ENCODE results near the gene AGO4. TPM values are rescaled to one million over a fixed set of nuclear protein-coding genes. Genes with fewer than 3 reads are reported as not detected.

The AGO4 gene
- total and polyA plus RNA-seq, 2 of the 8 experiments (the other 6 are each of a cell fraction or from before 2014, with no cell fraction given): 5.5 to 7.7 TPM

GRCh38 chr1:35860696-35861095 lies 52.9 kb downstream of the AGO4 start:
- CTCF ChIA-PET (ENCODE audit: partially characterized antibody): interaction anchor here (1.0 to 3.6 kb wide), 4 partner anchors 9 to 44 kb away, joined by 3 to 12 read pairs (median 6); partner anchors contain the start of gene AGO1
- Histone ChIP-seq H3K23ac (ENCODE audit: insufficient read length) (no peak overlapping the region), H3K36me3 (ENCODE audit: control insufficient read depth in 2 of 4, insufficient read depth in 4 of 4, low read length in 3 of 4) (no peaks in the 10 kb centered on the region), H3K27me3 (replicated peaks in 1 of 4; ENCODE audit: control insufficient read depth in 3 of 4, extremely low read depth in 1 of 4, insufficient read depth in 3 of 4, low read length in 3 of 4) (no peaks in the 10 kb centered on the region), H3K18ac (ENCODE audit: extremely low read depth, low read length) (no peak overlapping the region), H2BK120ac (replicated peaks; ENCODE audit: low read depth, low read length) (no peak overlapping the region), H3K9ac (replicated peaks in 1 of 4; ENCODE audit: extremely low read depth in 1 of 4, low read depth in 3 of 4, low read length in 3 of 4) (no peak overlapping the region), H3K14ac (ENCODE audit: insufficient read length) (no peak overlapping the region), H2BK20ac (ENCODE audit: low read length) (no peak overlapping the region), H3K56ac (replicated peaks; ENCODE audit: insufficient read length, low read depth, low read length) (no peak overlapping the region), H3K79me1 (ENCODE audit: low read depth, low read length) (no peaks in the 10 kb centered on the region), H4K91ac (replicated peaks; ENCODE audit: insufficient read length, low read length) (no peak overlapping the region), H4K20me1 (replicated peaks in 1 of 2; ENCODE audit: control insufficient read depth in 1 of 2, insufficient read depth in 2 of 2, low read length in 2 of 2) (no peaks in the 10 kb centered on the region), H3K4me2 (ENCODE audit: insufficient read depth in 1 of 2, low read depth in 2 of 2, low read length in 2 of 2) (no peak overlapping the region), H3K4me1 (replicated peaks in 1 of 4; ENCODE audit: control insufficient read depth in 3 of 4, insufficient read depth in 4 of 4, low read length in 3 of 4) (no peaks in the 10 kb centered on the region), H2BK5ac (ENCODE audit: low read depth, low read length) (no peak overlapping the region), H3K27ac (ENCODE audit: low read depth, low read length) (no peak overlapping the region), H3K4me3 (ENCODE audit: extremely low read depth in 1 of 4, insufficient read depth in 2 of 4, low read depth in 3 of 4, low read length in 4 of 4) (no peak overlapping the region), H3K4ac (replicated peaks; ENCODE audit: insufficient read length, low read depth, low read length) (no peak overlapping the region), H2AK5ac (ENCODE audit: low read depth, low read length) (no peak overlapping the region), H4K8ac (ENCODE audit: extremely low read depth, insufficient read depth, low read length) (no peak overlapping the region), H2BK12ac (ENCODE audit: low read depth, low read length) (no peak overlapping the region), H2AFZ (ENCODE audit: low read length) (no peak overlapping the region), H2BK15ac (ENCODE audit: low read length) (no peak overlapping the region), H3K9me3 (ENCODE audit: insufficient read depth in 2 of 2, low read depth in 1 of 2, low read length in 1 of 2) (no peaks in the 10 kb centered on the region), H3K79me2 (ENCODE audit: control insufficient read depth in 1 of 2, insufficient read depth in 2 of 2, low read length in 2 of 2) (no peaks in the 10 kb centered on the region), H4K5ac (ENCODE audit: insufficient read length, low read depth, low read length) (no peak overlapping the region), H3K23me2 (ENCODE audit: low read depth, low read length) (no peaks in the 10 kb centered on the region)
- DNase-seq (ENCODE audit: low read depth in 1 of 2, low spot score in 2 of 2) (no peak), FAIRE-seq (no peak)
- TF ChIP-seq POLR2A (IDR thresholded peaks at IDR 0.05; ENCODE audit: control extremely low read depth in 1 of 2, low read depth in 2 of 2, low read length in 2 of 2) (no peak), KDM1A (IDR thresholded peaks at IDR 0.05; ENCODE audit: borderline replicate concordance, low read length) (no peak), CBX5 (IDR thresholded peaks at IDR 0.05; ENCODE audit: low read depth, low read length) (no peak), YY1 (IDR thresholded peaks at IDR 0.05; ENCODE audit: low read depth, low read length) (no peak), SUZ12 (IDR thresholded peaks at IDR 0.05; ENCODE audit: low read length) (no peak)
- 92% methylated on average over 3 of the region's 3 CpGs; no CpG with 5 or more reads in 1 of the 2 experiments for WGBS, 2 experiments (ENCODE audit: extremely low coverage in 1 of 2, insufficient coverage in 1 of 2, insufficient read length in 1 of 2, insufficient replicate concordance in 2 of 2, low coverage in 1 of 2, low lambda C conversion rate in 2 of 2, missing lambda C conversion rate in 1 of 2)
- POLR2A ChIA-PET (ENCODE audit: partially characterized antibody): interaction anchor here (0.6 kb wide), 1 partner anchor 23 kb away, joined by 5 read pairs; no protein-coding TSS in a partner anchor

Data from H1 (cell line).